GM04503 (cell line): ENCODE measurements around the gene ZNF500.
"Not testable (repeated sequence)": the region's sequence is repeated elsewhere in the genome, so short reads cannot be mapped to it uniquely, and the experiment has no call there.

Source experiments
- DNase-seq: peaks from one replicate; pipeline ENCODE4 v3.0.0-alpha.2; 2012; ENCODE audit warnings: low read depth

The ZNF500 gene

DNA sequence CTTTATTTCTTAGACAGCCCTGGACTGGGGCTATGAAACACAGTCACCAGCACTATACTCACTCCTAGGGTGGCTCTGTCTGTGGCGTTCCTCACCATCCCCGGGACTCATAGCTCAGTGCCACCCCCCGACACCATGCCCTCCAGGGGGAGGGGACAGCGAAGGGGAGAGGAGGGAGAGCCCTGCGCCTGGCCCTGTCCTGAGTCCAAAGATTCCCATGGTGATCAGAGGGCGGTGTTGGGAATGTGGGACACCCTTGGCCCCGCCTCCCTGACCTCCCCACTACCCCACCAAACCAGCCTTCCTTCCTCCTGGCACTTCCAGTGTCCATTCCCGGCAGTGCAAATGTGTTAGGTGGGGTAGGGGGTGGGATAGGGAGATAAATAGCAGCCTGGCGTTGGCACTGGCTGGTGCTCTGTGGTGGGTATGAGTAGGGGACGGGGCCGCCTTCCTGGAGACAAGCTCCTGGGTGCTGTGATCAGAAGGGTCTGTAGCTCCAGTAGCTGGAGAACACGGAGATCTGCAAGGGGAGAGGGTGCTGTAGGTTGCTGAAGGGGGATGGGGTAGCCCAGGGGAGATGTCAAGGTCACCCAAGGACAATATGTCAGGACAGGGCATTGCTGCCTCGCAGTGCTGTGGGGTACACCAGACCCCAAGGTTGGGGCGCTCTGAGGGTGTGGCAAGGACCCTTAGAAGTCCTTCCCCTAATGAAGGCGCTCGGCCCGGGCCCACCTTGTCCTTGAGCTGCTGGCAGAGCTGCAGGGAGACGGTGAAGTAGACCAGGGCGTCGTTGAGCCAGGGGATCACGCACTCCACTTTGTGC lies 30.2 kb upstream of the ZNF500 start:
- DNase-seq = no peak

DNA sequence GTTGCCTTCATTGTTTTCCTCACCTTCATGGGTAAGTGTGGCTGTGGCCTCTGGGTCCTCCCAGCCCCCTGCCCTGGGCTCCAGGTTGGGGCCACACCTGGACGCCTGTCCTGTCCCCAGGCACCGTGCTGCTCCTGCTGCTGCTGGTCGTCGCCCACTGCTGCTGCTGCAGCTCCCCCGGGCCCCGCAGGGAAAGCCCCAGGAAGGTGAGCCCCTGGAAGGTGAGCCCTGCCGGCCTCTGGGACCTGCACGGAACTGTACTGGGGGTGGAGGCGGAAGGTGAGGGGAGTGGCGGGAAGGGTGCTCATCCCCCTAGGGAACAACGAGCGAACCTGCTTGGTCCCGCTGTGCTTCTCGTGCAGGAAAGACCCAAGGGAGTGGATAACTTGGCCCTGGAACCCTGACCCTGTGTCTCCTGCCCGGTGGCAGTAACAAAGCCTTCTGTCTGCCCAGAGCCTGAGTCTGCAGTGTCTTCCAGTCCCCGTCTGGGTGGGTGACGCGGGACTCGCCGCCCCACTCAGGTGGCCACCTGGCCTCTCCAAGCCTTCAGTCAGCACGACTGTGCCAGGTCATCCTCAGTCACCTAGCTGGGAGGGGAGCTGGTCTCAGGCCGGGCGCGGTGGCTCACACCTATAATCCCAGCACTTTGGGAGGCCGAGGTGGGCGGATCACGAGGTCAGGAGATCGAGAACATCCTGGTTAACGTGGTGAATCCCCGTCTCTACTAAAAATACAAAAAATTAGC lies 29.0 kb upstream of the ZNF500 start:
- no peak for DNase-seq

DNA sequence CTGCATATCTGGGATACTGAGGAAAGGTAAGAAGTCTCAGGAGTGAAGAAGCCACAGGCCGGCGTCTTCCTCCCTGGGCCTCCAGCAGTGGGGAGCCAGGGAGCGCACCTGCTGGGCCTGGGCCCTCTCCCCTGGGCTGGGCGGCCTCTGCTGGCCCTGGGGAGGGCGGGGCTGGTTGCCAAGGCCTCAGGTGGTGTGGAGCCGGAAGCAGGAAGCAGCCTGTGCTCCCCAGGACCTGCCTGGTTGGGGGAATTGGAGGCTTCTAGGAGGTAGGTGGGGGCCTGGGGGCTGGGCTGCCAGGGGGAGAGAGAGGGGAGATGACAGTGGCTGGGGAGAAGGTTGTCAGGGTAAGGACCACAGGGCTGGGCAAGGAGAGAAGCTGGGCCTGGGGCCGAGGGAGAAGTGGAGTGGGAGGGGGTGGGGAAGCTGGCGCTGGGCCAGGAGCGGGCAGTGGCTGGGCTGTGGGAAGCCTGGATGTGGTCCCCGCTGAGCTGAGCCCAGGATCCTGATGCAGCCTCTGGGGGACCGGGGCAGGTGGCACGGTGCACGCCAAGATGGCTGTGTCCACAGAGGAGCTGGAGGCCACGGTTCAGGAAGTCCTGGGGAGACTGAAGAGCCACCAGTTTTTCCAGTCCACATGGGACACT lies 28.3 kb upstream of the ZNF500 start, which contains the start of gene SMIM22:
Gene SMIM22, plus strand, starts transcription at position 189 of the 647 bp plus-strand sequence. Its CDS starts 366 bp downstream, at position 555.
- no peak for DNase-seq

DNA sequence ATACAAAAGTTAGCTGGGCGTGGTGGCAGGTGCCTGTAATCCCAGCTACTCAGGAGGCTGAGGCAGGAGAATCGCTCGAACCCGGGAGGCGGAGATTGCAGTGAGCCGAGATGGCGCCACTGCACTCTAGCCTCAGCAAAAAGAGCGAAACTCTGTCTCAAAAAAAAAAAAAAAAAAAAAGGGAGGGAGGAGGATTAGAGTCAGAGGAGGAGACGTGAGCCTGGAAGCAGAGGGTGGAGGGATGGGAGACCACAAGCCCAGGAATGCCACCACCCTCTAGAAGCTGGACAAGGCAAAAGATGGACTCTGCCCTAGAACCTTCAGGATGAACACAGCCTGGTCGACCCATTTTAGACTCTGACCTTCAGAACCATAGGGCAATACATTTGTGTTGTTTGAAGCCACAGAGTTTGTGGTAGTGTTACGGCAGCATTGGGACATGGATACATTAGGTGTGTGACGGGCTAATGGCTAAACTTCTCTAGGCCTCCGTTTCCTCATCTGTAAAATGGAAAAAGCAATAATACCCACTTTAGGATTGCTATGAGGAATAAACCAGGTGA lies 26.1 kb upstream of the ZNF500 start:
- no peak for DNase-seq

DNA sequence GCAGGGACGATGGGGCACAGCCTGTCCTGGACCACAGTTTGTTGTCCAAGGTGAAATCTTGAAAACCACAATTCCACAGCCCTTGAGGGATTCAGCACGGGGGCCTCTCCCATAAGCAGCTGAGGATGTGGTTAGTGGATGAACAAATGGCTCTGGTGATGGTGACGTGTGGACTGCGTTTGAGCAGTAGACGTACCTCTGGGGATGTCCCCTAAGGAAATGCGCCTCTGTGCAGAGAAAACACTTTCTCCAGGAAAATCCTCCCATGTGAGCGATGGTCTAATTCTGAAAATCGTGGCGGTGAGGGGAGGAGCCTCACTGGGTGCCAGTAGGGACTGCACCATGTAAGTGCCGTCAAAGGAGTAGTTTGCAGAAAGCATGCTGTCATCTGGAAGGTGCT lies 23.9 kb upstream of the ZNF500 start:
- DNase-seq = no peak

DNA sequence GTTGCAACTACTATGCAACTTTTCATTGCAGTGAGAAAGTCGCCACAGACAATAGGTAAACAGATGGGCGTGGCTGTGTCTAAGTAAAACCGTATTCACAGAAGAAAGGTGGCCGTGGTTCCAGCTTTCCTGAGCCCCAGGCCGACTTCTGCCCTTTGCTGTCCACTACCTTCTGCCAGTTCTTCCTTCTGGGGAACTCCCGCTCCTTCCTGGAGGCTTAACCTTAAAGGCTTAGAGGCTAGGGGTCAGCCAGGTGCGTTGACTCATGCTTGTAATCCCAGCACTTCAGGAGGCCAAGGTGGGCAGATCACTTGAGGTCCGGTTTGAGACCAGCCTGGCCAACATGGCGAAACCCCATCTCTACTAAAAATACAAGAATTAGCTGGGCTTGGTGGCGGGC lies 23.3 kb upstream of the ZNF500 start:
- no peak for DNase-seq

DNA sequence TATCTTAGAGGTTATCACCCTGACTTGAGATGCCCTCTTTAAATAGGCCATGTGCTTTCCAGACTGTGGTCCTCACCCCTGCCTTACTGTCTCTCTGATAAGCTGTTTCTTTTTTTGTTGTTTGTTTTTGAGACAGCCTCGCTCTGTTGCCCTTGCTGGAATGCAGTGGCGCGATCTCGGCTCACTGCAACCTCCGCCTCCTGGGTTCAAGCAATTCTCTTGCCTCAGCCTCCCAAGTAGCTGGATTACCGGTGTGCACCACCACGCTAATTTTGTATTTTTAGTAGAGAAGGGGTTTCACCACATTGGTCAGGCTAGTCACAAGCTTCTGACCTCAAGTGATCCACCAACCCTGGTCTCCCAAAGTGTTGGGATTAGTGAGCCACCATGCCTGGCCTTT lies 21.9 kb upstream of the ZNF500 start:
- no peak for DNase-seq

DNA sequence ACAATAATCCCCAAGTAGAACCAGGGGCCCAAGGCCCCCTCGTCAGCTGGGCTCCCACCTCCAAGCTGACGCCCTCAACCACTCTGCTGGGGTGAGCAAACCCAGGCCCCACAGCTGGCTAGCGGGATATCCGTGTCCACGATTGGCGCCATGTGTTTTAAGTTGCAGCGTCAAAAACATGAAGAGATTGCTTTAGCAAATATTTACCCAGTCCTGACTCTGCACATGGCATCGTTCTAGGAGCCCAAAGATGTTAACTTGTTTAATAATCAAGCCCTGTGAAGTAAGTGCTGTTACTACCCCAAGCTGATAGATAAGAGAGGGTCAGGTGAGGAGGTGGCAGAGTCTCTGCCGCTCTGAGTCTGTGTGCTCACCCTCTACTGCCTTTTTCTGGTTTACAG lies 21.5 kb upstream of the ZNF500 start:
- no peak for DNase-seq

DNA sequence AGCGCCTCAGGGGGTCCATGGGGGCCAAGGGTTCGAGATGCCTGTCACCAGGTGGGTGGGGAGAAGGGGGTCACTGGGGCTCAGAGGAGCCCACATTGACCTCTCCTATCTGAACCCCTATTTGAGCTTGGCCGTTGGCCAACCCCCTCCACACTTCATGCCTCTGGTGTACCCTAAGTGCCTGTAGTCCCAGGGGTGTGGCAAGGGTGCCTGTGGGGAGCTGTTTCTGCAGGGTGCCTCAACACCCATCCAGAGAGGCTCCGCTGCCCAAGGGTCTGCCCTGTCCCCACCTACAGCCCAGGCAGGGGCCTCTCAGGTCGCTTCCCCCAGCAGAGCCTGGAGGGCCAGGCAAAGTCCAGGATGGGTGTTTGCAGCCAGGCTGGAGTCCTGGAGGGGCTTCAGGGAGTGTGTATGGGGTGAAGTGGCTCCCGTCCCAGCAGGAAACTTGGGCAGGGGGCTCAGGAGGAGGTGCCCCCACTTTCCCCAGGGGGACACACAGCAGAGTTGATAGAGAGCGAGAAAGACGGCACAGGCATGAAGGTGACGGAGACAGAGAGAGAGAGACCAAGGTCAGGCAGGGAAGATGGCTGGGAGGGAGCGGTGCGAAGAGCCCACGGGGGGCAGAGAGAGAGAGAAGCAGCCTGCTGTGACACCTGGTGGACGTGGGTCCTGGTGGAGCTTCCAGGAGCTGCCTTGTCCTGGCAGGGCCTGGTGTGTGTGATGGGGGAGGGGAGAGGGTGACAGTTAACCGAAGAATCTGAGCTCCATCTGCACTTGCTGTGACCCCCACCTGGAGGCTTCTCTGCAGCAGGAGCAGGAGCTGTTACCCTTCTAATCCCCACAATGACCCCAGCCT lies 20.9 kb upstream of the ZNF500 start, which contains the start of gene SEPTIN12:
Gene SEPTIN12, minus strand, starts transcription at position 719 of the 856 bp plus-strand sequence. Its CDS starts 700 bp downstream, at position 19.
- no peak for DNase-seq

DNA sequence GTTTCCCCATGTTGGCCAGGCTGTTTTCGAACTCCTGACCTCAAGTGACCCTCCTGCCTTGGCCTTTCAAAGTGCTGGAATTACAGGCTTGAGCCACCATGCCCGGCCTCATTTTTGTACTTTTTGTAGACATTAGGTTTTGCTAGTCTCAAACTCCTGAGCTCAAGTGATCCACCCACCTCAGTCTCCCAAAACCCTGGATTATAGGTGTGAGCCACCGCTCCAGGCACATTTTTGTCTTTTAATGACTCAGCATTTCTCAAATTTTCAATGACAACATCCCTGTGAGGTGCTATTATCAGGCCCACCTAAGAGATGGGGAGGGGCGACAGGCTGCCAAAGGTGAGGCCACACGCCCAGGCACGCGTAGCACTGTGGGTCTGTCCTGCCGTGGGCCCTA lies 20.1 kb upstream of the ZNF500 start:
- no peak for DNase-seq

DNA sequence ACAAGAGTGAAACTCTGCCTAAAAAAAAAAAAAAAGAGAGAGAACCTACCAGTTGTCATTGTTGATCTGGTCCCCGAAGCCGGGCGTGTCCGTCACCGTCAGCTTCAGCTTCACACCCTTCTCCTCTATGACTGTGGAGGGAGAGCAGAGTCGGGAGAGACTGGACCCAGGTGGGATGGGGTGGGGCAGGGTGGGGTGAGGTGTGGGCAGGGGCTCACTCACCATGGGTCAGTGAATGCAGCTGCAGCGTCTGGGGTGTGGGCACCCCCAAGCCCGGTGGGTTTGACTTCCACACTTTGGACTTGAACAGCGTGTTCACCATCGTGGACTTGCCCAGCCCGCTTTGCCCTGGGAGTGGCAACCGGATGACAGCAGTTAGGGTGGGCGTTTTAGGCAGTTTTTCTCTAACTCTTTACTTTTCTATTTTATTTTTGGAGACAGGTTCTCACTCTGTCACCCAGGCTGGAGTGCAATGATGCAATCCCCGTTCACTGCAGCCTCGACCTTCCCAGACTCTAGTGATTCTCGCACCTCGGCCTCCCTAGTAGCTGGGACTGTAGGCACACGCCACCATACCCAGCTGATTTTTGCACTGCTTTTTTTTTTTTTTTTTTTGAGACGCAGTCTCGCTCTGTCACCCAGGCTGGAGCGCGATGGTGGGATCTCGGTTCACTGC lies 18.9 kb upstream of the ZNF500 start:
- no peak for DNase-seq

DNA sequence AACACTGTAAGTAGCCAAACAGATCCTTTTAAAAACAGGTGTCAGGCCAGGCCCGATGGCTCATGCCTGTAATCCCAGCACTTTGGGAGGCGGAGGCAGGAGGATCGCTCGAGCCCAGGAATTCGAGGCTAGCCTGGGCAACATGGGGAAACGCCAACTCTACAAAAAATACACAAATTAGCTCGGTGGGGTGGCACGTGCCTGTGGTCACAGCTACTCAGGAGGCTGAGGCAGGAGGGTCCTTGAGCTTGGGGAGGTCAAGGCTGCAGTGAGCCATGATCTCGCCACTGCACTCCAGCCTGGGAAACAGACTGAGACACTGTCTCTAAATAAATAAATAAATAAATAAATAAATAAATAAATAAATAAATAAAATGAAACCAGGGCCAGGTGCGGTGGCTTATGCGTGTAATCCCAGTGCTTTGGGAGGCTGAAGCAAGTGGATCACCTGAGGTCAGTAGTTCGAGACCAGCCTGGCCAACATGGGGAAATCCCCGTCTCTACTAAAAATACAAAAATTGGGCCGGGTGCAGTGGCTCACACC lies 17.6 kb upstream of the ZNF500 start:
- not testable (repeated sequence) for DNase-seq

DNA sequence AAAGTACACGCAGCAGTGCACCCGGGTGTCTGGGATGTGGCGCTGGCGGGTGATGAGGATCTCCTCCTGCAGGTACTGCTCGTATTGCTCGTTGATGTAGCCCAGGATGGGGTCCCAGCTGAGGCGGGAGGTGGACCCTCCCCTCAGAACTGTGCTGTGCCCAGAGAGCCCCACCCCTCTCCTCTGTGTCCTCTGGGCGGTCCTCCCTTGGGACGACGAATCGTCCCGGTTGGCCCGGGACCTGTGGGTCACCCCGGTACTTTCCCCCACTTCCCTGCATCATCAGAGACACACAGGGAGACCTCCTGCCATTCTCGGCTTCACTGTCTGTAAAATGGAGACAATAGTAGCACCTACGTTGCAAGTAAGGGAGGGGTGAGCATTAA lies 17.0 kb upstream of the ZNF500 start:
- DNase-seq = no peak

DNA sequence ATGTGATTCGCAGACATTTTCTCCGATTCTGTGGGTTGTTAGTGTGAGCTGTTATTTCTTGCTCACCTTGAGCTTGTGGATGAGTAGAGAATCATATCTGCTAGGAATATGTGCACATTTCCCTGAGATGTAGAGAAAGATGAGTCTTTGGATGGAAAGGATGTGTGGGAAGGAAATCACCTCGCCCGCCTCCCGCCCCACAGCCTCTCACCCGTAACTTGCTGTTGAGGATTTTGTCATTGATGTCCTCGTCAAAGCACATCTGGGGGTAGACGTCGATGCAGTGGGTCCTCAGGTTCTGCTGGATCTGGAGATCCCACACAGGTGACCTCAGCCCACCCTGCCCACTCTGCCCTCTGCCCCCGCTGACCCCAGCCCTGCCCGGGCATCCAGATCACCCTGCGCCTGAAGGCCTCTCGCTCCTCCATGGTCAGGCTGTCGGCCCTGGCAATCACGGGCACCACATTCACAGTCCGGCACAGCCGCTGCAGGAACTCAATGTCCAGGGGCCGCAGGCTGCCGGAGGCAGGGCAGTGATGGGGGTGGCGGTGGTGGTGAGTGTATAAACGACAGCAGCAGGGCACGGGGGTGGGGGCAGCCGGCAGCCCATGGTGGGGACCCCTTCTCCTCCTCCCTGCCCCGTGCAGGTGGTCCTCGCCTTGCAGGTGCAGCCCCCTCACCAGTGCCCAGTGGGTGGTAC lies 16.4 kb upstream of the ZNF500 start:
- no peak for DNase-seq

DNA sequence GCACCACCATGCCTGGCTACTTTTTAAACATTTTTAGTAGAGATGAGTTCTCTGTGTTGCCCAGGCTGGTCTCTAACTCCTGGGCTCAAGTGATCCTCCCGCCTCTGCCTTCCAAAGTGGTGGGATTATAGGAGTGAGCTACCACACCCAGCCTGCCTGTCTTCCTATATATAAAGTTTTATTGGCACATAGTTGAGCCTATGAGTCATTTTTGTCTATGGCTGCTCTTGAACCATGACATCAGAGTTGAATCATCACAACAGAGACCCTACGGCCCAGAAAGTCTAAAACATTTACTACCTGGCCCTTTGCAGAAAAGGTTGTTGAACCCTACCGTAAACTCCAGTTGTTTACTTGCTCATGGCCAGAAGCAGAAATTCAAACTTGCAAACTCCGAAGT lies 13.3 kb upstream of the ZNF500 start:
- DNase-seq = no peak

DNA sequence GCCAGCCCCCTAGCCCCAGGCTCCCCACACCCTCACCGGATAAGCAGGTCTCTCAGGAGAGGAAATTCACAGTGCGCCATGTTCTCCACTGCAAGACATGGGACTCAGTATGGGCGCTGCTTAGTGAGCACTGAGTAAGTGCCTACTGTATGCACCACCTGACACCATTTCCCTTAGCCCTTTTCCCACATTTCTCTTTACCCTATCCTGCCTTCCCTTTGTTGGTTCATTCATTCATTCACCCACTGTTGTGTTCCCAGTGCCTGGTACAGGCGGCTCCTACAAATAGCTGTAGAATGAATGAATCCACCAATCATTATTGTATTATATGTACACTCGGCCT lies 11.1 kb upstream of the ZNF500 start:
- no peak for DNase-seq

DNA sequence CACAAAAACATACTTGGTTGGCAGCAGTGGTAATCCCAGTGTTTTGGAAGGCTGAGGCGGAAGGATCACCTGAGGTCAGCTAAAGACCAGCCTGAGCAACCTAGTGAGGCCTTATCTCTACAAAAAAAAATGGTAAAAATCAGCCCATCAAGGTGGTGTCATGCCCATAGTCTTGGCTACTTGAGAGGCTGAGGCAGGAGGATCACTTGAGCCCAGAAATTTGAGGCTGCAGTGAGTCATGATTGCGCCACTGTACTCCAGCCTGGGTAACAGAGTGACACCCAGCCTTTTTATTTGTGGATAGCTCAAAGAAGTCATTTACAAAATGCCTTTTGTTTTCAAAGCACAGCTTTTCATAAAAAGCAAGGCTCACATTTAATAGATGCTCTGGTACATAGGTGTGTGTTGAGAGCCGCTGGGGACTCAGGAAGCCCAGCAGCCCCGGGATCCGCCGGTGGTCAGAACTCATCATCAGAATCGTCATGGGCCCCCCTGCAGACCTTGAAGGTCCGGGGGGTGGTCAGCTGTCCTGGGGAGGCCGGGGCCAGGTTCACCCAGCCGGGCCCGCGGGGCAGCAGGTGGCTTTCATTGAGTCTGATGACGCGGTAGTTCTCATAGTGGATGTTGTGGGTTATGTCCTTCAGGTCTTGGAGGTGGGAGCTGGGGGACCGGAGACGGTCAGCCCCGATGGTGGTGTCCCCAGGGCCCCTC lies 10.5 kb upstream of the ZNF500 start:
- no peak for DNase-seq

DNA sequence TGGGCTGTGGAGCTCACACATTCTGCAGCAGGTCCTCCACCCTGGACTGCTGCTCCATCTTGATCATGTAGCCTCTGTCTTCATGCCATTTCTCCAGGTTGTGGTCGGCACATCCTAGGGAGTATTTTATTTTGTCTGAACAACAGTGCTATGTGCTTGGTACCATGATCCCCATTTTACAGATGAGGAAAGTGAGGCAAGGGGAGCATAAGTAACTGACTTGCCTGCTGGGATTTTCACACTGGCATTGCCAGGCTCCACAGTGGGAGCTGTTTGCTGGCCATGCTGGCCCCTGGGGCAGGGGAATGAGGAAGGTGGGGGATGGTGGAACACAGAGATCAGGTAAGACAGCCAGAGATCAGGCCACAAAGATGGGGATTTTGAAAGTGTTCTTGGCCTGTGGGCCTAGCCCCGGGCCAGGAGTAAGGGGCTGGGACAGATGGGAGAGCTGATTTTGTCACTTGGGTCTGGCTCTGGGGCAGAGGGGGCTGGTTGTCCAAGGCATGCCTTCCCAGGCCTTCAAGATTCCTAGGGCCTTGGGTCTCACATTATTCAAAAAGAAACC lies 9.3 kb upstream of the ZNF500 start:
- DNase-seq = no peak

DNA sequence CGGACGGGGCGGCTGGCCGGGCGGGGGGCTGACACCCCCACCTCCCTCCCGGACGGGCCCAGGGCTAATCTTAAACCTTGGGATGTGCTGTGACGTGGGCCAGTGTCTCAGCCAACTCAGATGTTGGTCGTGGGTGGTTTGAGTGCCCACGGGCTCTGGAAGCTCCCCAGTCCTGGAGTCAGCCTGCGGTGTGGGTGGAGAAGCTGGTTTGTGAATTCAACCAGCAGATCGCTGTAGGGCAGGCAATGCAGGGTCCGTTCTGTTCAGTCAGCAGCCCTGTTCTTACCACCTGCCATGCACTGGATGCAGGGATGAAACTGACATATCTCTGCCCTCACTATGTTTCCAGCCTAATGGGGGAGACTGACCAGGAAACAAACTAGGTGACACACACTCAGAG lies 8.0 kb upstream of the ZNF500 start:
- DNase-seq = no peak
